ENCODE results near the gene LECT2. TPM values are rescaled to one million over a fixed set of nuclear protein-coding genes. Genes with fewer than 3 reads are reported as not detected.

Gene LECT2
- total RNA-seq, 2 experiments from 2014 or later: not detected

- Mint-ChIP-seq H3K27me3 (peaks cover 23% of the 10 kb centered on the region), H3K4me3 (no peak overlapping the region), H3K9me3 (no peaks in the 10 kb centered on the region), H3K36me3 (no peaks in the 10 kb centered on the region), H3K27ac (no peak overlapping the region), H3K4me1 (no peaks in the 10 kb centered on the region)
- no peak for DNase-seq
These were observed 34.9 kb upstream of the LECT2 start for GRCh38 chr5:135989686-135990085.

- no peak overlapping the region for H3K27ac Mint-ChIP-seq
- H3K4me3 Mint-ChIP-seq: no peak overlapping the region
- H3K4me1 Mint-ChIP-seq: no peaks in the 10 kb centered on the region
These were observed 33.8 kb upstream of the LECT2 start for GRCh38 chr5:135988546-135988945.

DNA sequence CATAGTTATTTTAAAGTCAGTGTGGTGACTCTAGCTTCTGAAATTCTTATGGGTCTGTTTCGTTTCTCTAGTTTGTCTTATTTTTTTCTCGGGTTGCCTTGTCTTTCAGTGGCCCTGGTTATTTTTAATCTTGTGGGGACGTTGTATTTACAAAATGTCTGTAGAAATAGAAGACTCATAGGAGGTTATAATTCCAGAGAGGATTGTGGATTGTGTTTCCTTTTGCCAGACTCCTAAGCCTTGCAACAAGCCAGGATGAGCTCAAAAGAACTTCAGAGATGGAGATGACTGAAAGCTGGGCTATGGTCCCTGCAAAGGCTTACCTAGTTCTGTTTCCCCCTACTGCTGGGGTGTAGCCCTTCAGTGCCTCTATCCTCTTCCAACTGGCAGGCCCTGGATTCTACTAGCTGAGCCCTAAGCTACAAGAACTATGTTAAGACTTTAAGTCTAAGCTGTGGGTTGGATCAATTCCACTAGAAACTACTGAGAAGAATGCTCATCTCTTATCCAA, 32.2 kb upstream of the LECT2 start:
- H3K4me3 Mint-ChIP-seq: no peak overlapping the region
- H3K27me3 Mint-ChIP-seq: peaks cover 21% of the 10 kb centered on the region
- H3K9me3 Mint-ChIP-seq: no peaks in the 10 kb centered on the region
- no peaks in the 10 kb centered on the region for H3K36me3 Mint-ChIP-seq
- no peak overlapping the region for H3K27ac Mint-ChIP-seq
- H3K4me1 Mint-ChIP-seq: no peaks in the 10 kb centered on the region
- no peak for DNase-seq

More at GRCh38 chr5:135988546-135988945, 33.8 kb upstream of the LECT2 start:
- Mint-ChIP-seq H3K36me3 (no peaks in the 10 kb centered on the region), H3K27me3 (peaks cover 23% of the 10 kb centered on the region), H3K9me3 (no peaks in the 10 kb centered on the region)
- DNase-seq: no peak

GRCh38 chr5:135986401-135986800, 31.6 kb upstream of the LECT2 start:
- DNase-seq: no peak
- Mint-ChIP-seq H3K4me3 (no peak overlapping the region), H3K27me3 (peaks cover 20% of the 10 kb centered on the region), H3K4me1 (no peaks in the 10 kb centered on the region), H3K27ac (no peak overlapping the region), H3K36me3 (no peaks in the 10 kb centered on the region), H3K9me3 (no peaks in the 10 kb centered on the region)

GRCh38 chr5:135985951-135986350, 31.2 kb upstream of the LECT2 start:
- H3K36me3 Mint-ChIP-seq: no peaks in the 10 kb centered on the region
- H3K27me3 Mint-ChIP-seq: peaks cover 20% of the 10 kb centered on the region
- no peaks in the 10 kb centered on the region for H3K9me3 Mint-ChIP-seq
- H3K4me3 Mint-ChIP-seq: no peak overlapping the region
- no peak overlapping the region for H3K27ac Mint-ChIP-seq
- no peaks in the 10 kb centered on the region for H3K4me1 Mint-ChIP-seq
- no peak for DNase-seq

DNA sequence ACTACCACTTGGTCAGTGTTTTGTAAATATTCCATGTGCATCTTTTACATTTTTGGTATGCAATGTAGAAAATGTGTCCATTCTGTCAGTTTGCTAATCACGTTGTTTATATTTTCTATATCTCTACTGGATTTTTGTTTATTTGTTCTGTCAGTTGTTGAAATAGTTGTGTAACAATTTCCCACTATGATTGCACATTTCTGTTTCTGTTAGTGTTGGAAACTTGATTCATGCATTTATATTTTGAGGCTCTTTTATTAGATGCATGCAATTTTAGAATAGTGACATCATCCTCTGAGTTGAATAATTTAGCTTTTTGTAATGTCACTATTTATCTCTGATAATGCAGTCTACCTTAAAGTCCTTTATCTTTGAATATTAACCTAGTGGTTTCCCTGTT, 25.8 kb upstream of the LECT2 start:
- H3K4me1 Mint-ChIP-seq: no peaks in the 10 kb centered on the region
- no peak overlapping the region for H3K27ac Mint-ChIP-seq
- H3K4me3 Mint-ChIP-seq: no peak overlapping the region
- H3K9me3 Mint-ChIP-seq: no peaks in the 10 kb centered on the region
- H3K27me3 Mint-ChIP-seq: peaks cover 23% of the 10 kb centered on the region
- H3K36me3 Mint-ChIP-seq: no peaks in the 10 kb centered on the region
- DNase-seq: no peak

DNA sequence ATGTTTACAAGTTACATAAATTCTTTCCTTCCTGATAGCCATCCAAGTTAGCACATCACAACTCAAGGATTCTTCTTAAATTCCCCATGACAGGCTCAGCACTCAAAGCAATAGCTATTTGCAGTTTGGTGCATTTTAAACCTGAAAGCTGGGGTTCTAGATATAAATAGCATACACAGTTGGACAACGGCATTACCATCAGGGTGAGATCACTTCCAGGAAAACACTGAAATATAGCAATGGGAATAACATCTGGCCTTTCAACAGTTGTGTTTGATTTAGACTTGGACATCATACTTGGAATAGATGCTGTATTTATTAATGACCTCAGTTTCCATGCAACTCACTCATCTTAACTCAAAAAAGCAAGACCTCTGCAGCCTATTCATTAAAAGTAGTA, 24.7 kb upstream of the LECT2 start:
- Mint-ChIP-seq H3K4me3 (no peak overlapping the region), H3K4me1 (no peaks in the 10 kb centered on the region), H3K27me3 (peaks cover 32% of the 10 kb centered on the region), H3K36me3 (no peaks in the 10 kb centered on the region), H3K27ac (no peak overlapping the region), H3K9me3 (no peaks in the 10 kb centered on the region)
- no peak for DNase-seq

DNA sequence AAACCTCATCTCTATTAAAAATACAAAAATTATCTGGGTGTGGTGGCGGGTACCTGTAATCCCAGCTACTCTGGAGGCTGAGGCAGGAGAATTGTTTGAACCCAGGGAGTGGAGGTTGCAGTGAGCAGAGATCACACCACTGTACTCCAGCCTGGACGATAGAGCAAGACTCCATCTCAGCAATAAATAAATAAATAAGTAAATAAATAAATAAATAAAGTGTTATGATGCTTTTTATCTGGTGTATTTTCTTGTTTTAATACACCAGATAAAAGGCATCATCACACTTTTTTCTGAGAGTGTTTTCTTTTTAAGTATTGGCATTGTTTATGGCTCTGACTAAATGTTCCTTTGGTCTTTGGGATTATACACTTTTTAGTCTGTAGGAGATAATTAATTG, 24.2 kb upstream of the LECT2 start:
- Mint-ChIP-seq H3K4me3 (no peak overlapping the region), H3K9me3 (no peaks in the 10 kb centered on the region), H3K36me3 (no peaks in the 10 kb centered on the region), H3K27me3 (peaks cover 37% of the 10 kb centered on the region), H3K27ac (no peak overlapping the region), H3K4me1 (no peaks in the 10 kb centered on the region)
- no peak for DNase-seq

DNA sequence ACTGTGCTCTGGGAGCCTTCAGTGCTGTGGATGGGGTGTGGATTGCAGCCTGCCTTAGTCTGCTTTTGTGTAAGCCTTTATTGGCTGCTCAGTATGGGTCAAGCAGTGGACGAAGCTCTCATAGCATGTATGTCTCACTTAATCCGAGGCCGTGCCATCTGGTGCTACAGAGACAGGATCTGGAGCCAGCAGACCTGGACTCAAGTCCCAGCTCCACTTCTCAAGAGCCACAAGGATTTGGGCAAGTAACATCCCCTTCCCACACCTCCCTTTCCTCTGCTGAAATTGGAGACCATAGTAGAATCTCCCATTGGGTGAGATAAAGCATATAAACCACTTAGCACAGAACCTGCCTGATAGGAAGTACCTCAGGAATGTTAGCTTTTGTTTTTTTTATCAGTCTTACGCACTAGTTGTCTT, 23.4 kb upstream of the LECT2 start:
- no peaks in the 10 kb centered on the region for H3K4me1 Mint-ChIP-seq
- peaks cover 45% of the 10 kb centered on the region for H3K27me3 Mint-ChIP-seq
- H3K36me3 Mint-ChIP-seq: no peaks in the 10 kb centered on the region
- H3K27ac Mint-ChIP-seq: no peak overlapping the region
- H3K9me3 Mint-ChIP-seq: no peaks in the 10 kb centered on the region
- no peak overlapping the region for H3K4me3 Mint-ChIP-seq
- DNase-seq: no peak

DNA sequence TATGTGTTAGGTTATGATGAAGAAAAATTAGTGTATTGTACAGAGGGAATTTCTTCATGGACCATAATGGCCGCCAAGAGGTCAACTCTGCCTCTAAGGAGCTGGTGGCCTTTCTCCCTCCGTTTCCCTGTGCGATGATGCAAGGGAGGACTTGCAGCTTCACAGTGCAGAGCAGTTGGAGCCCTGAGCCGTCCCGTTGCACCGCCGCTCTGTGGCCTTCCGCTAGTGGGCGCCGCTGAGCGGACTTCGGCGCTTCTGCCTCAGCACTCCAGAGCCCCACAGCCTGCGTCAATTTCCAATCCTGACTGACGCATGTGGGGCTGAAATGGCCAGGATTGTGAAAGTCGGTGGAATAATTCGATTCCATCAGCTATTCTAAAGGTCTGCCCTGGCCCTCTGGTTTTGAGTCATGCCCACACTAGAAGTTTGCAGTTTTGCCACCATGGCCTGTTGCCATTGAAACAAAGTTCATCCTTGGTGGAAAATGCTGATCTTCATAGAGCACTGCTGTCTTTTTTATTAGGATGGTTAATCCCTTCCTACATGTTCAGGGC, 22.7 kb upstream of the LECT2 start:
- Mint-ChIP-seq H3K9me3 (no peaks in the 10 kb centered on the region), H3K4me3 (no peak overlapping the region)

DNA sequence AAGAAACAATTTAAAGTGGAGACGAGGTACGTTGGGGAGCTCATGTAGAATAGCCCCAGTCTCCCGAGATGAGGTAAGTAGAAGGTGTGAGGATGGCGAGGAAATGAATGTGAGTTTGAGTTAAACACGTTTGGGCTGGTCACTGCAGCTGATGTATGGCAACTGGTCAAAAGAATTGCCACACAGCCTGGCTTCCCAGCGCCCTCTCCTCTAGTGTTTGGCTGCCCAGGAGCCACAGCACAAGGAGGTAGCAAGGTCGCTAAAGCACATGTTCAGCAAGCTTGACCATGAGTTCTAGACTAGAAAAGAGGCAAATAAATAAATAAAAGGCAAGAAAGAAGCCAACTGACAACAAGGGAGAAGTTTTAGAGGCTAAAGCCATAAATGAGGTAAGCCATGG, 21.4 kb upstream of the LECT2 start:
- H3K9me3 Mint-ChIP-seq: no peaks in the 10 kb centered on the region
- no peaks in the 10 kb centered on the region for H3K36me3 Mint-ChIP-seq
- DNase-seq: no peak
- H3K4me1 Mint-ChIP-seq: no peaks in the 10 kb centered on the region
- peaks cover 55% of the 10 kb centered on the region for H3K27me3 Mint-ChIP-seq
- no peak overlapping the region for H3K4me3 Mint-ChIP-seq
- no peak overlapping the region for H3K27ac Mint-ChIP-seq

More for the DNA sequence above, 22.7 kb upstream of the LECT2 start:
- DNase-seq: peak; percentile 36
- no peaks in the 10 kb centered on the region for H3K4me1 Mint-ChIP-seq
- peaks cover 50% of the 10 kb centered on the region for H3K27me3 Mint-ChIP-seq
- H3K36me3 Mint-ChIP-seq: no peaks in the 10 kb centered on the region
- H3K27ac Mint-ChIP-seq: no peak overlapping the region

DNA sequence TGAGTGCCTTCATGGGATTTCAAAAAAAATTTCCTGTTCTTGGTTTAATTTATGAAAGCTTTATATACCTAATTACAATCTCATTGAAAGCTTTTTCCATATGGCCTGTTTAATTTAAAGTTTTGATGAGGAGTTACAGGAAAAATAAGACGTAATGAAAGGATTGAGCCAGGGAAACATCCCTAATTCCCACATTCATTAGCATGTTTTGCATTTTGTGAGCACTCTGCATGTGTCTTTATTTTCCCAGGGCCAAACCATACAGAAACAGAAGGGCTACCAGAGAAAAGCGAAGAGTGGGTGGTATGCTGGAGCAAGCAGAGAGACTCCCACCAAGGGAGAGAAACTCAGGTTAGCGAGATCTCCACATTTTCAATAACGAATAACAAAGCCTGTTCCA, 20.3 kb upstream of the LECT2 start:
- Mint-ChIP-seq H3K27me3 (peaks cover 65% of the 10 kb centered on the region), H3K4me3 (no peak overlapping the region), H3K36me3 (no peaks in the 10 kb centered on the region), H3K27ac (no peak overlapping the region), H3K9me3 (peaks cover 2% of the 10 kb centered on the region), H3K4me1 (no peaks in the 10 kb centered on the region)
- no peak for DNase-seq

GRCh38 chr5:135974021-135974600, 19.3 kb upstream of the LECT2 start:
- no peaks in the 10 kb centered on the region for H3K4me1 Mint-ChIP-seq
- H3K4me3 Mint-ChIP-seq: no peak overlapping the region
- no peak for DNase-seq
- peaks cover 65% of the 10 kb centered on the region for H3K27me3 Mint-ChIP-seq
- H3K36me3 Mint-ChIP-seq: no peaks in the 10 kb centered on the region
- no peak overlapping the region for H3K27ac Mint-ChIP-seq
- H3K9me3 Mint-ChIP-seq: peaks cover 2% of the 10 kb centered on the region

DNA sequence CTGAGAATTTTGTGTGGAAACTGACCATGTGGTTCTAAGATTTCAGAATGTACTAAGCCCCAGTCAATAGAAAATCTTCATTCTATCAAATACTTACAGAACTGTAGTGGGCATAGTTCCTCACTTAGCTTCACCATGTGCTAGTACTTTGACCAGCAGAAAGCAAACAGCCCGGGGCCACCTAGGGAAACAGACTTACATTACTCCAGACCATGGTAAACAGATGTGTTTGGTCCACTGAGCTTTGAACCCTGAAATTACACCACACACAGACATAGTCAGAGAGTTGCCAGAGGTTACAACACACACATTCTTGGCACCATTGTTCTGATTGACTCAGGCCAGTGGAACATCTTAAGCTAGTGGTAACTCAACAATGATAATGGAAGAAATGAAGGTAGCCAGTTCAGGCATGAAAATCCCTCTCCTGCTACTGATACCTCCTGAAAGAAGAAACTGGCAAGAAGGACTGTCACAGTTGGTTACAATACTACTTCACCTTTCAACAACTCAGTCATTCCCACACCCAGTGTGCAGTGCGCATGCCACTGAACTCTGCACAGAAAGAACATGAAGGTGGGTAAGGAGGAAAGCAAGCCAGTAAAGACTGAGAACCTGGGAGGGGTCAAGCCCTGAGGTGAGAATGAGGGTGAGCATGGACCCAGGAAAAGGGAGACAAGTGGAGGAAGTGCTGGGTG, 18.7 kb upstream of the LECT2 start:
- DNase-seq: no peak
- Mint-ChIP-seq H3K4me3 (no peak overlapping the region), H3K27ac (no peak overlapping the region), H3K27me3 (peaks cover 68% of the 10 kb centered on the region), H3K4me1 (no peaks in the 10 kb centered on the region), H3K9me3 (peaks cover 5% of the 10 kb centered on the region), H3K36me3 (no peaks in the 10 kb centered on the region)

GRCh38 chr5:135971701-135972100, 16.9 kb upstream of the LECT2 start:
- Mint-ChIP-seq H3K4me1 (no peaks in the 10 kb centered on the region), H3K36me3 (no peaks in the 10 kb centered on the region), H3K4me3 (no peak overlapping the region), H3K27me3 (peaks cover 61% of the 10 kb centered on the region), H3K9me3 (peaks cover 6% of the 10 kb centered on the region), H3K27ac (no peak overlapping the region)
- DNase-seq: no peak

GRCh38 chr5:135966790-135967189, 12.0 kb upstream of the LECT2 start:
- H3K4me1 Mint-ChIP-seq: no peaks in the 10 kb centered on the region
- no peaks in the 10 kb centered on the region for H3K36me3 Mint-ChIP-seq
- DNase-seq: no peak
- no peak overlapping the region for H3K4me3 Mint-ChIP-seq
- peaks cover 35% of the 10 kb centered on the region for H3K27me3 Mint-ChIP-seq
- no peak overlapping the region for H3K27ac Mint-ChIP-seq
- H3K9me3 Mint-ChIP-seq: peaks cover 6% of the 10 kb centered on the region

Data from activated naive CD8-positive, alpha-beta T cell treated with anti-CD3 and anti-CD28 coated beads for 36 hours (primary cell).